ENCODE results near the gene ACLY.

- no peak for TF ChIP-seq SCRT1 (tag by site-specific recombination; IDR thresholded peaks at IDR 0.05; ENCODE audit: borderline replicate concordance)
- no peak for TF ChIP-seq ZNF302 (tag by site-specific recombination; IDR thresholded peaks at IDR 0.05; ENCODE audit: low read depth)
- TF ChIP-seq ZNF596 (tag by site-specific recombination; IDR thresholded peaks at IDR 0.05) = no peak
- no peak for TF ChIP-seq CTCF (tag by site-specific recombination; IDR thresholded peaks at IDR 0.05)
Observed at GRCh38 chr17:41957869-41958439, 39.2 kb upstream of the ACLY start.

Measured in HEK293 (cell line).